Kidney (tissue), 14 donors: ENCODE measurements around the gene SNRPA1. TPM values are rescaled to one million over a fixed set of nuclear protein-coding genes. Genes with fewer than 3 reads are reported as not detected.

Source experiments
- DNase-seq, 5 donors: peaks; one replicate each; pipeline ENCODE4 v3.0.0-alpha.2; 2013 to 2020
- FAIRE-seq: peaks from 2 replicates; lab custom pipeline; 2012; peaks lifted over from hg19 to GRCh38; lab: Jason Lieb, UNC
- H3K27ac ChIP-seq, 2 donors: one replicate each; pipeline ENCODE4 v1.7.0; 2013; ENCODE audit warnings: low read depth in 2 of 2, low read length in 2 of 2, inconsistent platforms in 1 of 2
- H3K27me3 ChIP-seq: one replicate; pipeline ENCODE4 v1.7.1; 2013; ENCODE audit warnings: low read length, inconsistent platforms; ENCODE audit not compliant: control insufficient read depth, insufficient read depth
- H3K36me3 ChIP-seq, 3 donors: one replicate each; pipeline versions ENCODE4 v1.7.0 to v1.7.1; 2013; ENCODE audit warnings: low read length in 3 of 3, control low read depth in 1 of 3, inconsistent platforms in 1 of 3; ENCODE audit not compliant: insufficient read depth in 3 of 3, control insufficient read depth in 2 of 3
- H3K4me1 ChIP-seq, 3 donors: one replicate each; pipeline versions ENCODE4 v1.7.0 to v1.7.1; 2013; ENCODE audit warnings: low read length in 3 of 3, inconsistent platforms in 1 of 3, low read depth in 1 of 3; ENCODE audit not compliant: control insufficient read depth in 2 of 3, insufficient read depth in 2 of 3
- H3K4me3 ChIP-seq, 3 donors: one replicate each; pipeline versions ENCODE4 v1.7.0 to v1.8.1; 2013; ENCODE audit warnings: low read length in 3 of 3, control low read depth in 1 of 3, inconsistent platforms in 1 of 3
- H3K9ac ChIP-seq, 3 donors: one replicate each; pipeline versions ENCODE4 v1.7.0 to v1.7.1; 2013; ENCODE audit warnings: low read length in 3 of 3, control low read depth in 1 of 3, inconsistent platforms in 1 of 3
- H3K9me3 ChIP-seq, 3 donors: one replicate each; pipeline versions ENCODE4 v1.7.0 to v1.7.1; 2013; ENCODE audit warnings: low read length in 3 of 3, control low read depth in 1 of 3, inconsistent platforms in 1 of 3; ENCODE audit not compliant: control insufficient read depth in 2 of 3, insufficient read depth in 1 of 3
- intact Hi-C: fragments of 100-400 bp; cut with DNase I; formaldehyde crosslinking; loops from one replicate; pipeline ENCODE4 v1.11.1; 2022
- polyA plus RNA-seq: library from polyadenylated mRNA; stranded (reverse); fragments of 350-450 nt; fragmentation: Illumina TruSeq; extraction: RNeasy Lipid Tissue Mini Kit (QIAGEN cat#74804); gene quantifications from one replicate; pipeline ENCODE4 v1.2.3, GENCODE V29; 2014; ENCODE audit warnings: low read depth, low replicate concordance; ENCODE audit not compliant: insufficient read depth
- total RNA-seq: library from RNA; stranded (reverse); fragmentation: NEBNext Ultra II Directional; extraction: Animal tissue kit (Norgen Biotek cat#: 25700); gene quantifications from one replicate; pipeline ENCODE4 v1.2.1, GENCODE V29; 2021
- TF ChIP-seq, protein P1 (sequence below): IDR thresholded peaks from 3 replicates; pipeline ENCODE4 v1.5.1; 2012; ENCODE audit warnings: mild to moderate bottlenecking, moderate library complexity, borderline replicate concordance; ENCODE audit not compliant: insufficient read depth; ENCODE audit errors: extremely low read depth
- donor health status: control.
- donor health status: control.
- donor health status: control.
- donor health status: control.
- donor health status: control.
- donor health status: DM: yes; HTN: yes; CAD: no.
- donor health status: Normal renal cell carcinoma (clear cell type).

The SNRPA1 gene
- total and polyA plus RNA-seq, 2 donors from 2014 or later: 40.0 to 44.9 TPM

DNA sequence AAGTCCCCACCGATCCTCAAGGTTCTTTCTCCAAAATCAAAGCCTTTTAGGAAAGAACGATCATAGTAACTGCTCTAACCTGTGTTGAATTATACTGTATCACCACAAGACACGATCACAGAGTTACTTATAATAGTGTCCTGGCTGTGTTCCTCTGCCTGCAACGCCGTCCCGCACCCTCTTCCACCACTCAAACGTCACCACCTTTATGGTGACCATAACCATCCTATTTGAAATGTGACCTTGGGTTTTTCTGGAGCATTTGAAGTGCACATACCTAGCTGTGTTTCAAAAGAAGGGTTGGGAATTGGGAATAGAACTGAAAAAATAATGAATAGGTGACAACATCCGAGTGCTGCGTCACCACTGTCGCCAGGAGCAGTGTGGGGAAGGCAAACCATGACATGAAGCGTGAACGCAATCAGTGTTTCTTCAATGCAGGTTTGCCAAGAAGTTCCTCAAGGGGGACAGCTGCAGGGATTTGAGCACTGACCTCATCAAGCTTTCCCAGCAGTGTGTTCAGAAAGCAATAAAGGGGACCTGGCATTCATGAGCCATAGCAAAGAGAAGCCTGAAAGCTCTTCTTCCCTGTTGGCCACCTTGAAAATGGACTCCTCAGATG is 17.0 kb downstream of the SNRPA1 start:
- no peaks in the 10 kb centered on the region for H3K27me3 ChIP-seq
- H3K9me3 ChIP-seq: no peaks in the 10 kb centered on the region
- DNase-seq (peak in 1 of 5 donors; percentile 38), FAIRE-seq (no peak)
- H3K4me1 ChIP-seq: peaks cover 0 to 8% (median 0%) of the 10 kb centered on the region in 3 donors
- TF ChIP-seq, protein P1, sequence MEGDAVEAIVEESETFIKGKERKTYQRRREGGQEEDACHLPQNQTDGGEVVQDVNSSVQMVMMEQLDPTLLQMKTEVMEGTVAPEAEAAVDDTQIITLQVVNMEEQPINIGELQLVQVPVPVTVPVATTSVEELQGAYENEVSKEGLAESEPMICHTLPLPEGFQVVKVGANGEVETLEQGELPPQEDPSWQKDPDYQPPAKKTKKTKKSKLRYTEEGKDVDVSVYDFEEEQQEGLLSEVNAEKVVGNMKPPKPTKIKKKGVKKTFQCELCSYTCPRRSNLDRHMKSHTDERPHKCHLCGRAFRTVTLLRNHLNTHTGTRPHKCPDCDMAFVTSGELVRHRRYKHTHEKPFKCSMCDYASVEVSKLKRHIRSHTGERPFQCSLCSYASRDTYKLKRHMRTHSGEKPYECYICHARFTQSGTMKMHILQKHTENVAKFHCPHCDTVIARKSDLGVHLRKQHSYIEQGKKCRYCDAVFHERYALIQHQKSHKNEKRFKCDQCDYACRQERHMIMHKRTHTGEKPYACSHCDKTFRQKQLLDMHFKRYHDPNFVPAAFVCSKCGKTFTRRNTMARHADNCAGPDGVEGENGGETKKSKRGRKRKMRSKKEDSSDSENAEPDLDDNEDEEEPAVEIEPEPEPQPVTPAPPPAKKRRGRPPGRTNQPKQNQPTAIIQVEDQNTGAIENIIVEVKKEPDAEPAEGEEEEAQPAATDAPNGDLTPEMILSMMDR: no peak
- no peak overlapping the region for H3K27ac ChIP-seq
- H3K4me3 ChIP-seq: peak overlapping the region; percentile 70 to 77 (median 71)
- H3K36me3 ChIP-seq: peaks cover 12 to 35% (median 26%) of the 10 kb centered on the region in 3 donors
- intact Hi-C loops: no loop called here
- no peak overlapping the region for H3K9ac ChIP-seq

DNA sequence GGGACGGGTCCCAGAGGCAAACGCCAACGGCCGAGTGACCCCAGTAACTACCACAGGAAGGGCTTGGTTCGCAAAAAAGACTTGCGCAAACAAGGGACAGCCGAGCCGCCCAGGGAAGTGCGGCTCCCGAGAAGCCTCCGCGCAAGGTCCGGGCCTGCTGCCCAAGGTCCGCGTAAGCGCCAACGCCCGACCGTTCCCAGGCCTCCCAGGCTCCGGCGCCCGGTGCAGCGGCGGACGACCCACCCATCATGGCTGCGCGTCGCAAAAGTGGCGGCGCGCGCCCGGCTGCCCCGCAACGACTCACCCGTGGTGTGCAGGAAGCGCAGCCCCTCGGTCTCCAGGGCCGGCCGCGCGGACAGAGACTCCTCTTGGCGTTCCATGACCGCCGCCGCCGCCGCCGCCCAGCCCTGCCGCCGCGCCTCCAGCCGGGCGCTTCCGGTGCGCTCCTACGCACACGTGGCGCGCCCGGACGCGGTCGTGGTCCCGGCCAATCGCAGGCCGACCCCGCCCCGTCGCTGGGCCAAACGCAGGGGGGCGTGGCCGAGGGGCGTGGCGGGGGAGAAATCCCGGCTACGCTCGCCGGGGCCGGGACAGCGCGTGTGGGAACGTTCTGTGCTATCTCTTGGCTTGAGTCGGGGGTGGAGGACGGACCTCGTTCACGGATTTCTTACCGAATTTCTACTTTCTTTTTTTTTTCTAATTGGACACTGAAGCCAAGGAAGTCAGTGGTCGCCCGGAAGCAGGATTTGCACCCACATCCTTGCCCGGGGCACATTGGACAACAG is 17.8 kb downstream of the SNRPA1 start, which contains the start of gene SELENOS:
Gene SELENOS (minus strand): TSS at position 448 of the 785 bp plus-strand sequence. CDS start 68 bp downstream, at position 380.
- TF ChIP-seq, protein P1: no peak
- DNase-seq (peak; percentile 83 to 97 (median 93)), FAIRE-seq (no peak)
- Histone ChIP-seq H3K4me3 (peak within 1 kb of the TSS; percentile 90 to 96 (median 90)), H3K27ac (peak within 1 kb of the TSS; percentile 37 to 71), H3K27me3 (no peaks in the 10 kb centered on the region), H3K9ac (peak within 1 kb of the TSS; percentile 27 to 88 (median 86)), H3K9me3 (no peaks in the 10 kb centered on the region), H3K4me1 (peaks cover 0 to 8% (median 0%) of the 10 kb centered on the region in 3 donors), H3K36me3 (peaks cover 14 to 33% (median 29%) of the 10 kb centered on the region in 3 donors)
- intact Hi-C loops: no loop called here

DNA sequence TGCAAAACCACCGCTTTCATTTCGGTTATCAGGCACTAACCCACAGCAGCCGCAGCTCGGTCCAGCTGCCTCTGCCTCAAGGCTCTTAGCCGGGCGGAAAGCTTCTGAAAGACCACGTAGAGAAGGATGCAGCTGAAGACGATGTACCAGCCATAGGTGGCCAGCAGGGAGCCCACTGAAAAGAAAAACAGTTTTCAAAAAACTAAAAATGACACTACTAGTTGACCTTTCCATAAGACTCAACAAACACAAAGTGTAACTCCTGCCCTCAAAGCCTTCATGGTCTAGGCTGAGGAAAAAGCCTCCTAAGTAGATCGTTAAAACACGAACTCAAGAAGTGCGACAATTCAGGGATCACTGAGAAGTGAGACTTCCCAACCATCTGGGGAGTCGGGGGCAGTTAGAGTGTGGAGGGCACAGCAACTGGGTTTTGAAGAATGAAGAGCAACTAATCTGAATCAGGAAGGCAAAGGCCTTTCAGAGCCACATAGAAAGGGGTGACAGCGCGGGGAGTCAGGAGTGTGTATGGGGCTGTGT is 18.5 kb downstream of the SNRPA1 start:
- Histone ChIP-seq H3K9me3 (no peaks in the 10 kb centered on the region), H3K27me3 (no peaks in the 10 kb centered on the region), H3K4me3 (peak overlapping the region; percentile 90 to 96 (median 90)), H3K36me3 (peaks cover 17 to 32% (median 31%) of the 10 kb centered on the region in 3 donors), H3K27ac (peak overlapping the region; percentile 37 to 71), H3K4me1 (peaks cover 0 to 8% (median 0%) of the 10 kb centered on the region in 3 donors), H3K9ac (peak overlapping the region; percentile 27 to 88 (median 86))
- DNase-seq: peak in 3 of 5 donors; percentile 26 to 46 (median 36)
- TF ChIP-seq, protein P1: no peak
- no peak for FAIRE-seq
- intact Hi-C loops: no loop called here
